ENCODE data around the gene HHATL.

- TF ChIP-seq, protein P1, sequence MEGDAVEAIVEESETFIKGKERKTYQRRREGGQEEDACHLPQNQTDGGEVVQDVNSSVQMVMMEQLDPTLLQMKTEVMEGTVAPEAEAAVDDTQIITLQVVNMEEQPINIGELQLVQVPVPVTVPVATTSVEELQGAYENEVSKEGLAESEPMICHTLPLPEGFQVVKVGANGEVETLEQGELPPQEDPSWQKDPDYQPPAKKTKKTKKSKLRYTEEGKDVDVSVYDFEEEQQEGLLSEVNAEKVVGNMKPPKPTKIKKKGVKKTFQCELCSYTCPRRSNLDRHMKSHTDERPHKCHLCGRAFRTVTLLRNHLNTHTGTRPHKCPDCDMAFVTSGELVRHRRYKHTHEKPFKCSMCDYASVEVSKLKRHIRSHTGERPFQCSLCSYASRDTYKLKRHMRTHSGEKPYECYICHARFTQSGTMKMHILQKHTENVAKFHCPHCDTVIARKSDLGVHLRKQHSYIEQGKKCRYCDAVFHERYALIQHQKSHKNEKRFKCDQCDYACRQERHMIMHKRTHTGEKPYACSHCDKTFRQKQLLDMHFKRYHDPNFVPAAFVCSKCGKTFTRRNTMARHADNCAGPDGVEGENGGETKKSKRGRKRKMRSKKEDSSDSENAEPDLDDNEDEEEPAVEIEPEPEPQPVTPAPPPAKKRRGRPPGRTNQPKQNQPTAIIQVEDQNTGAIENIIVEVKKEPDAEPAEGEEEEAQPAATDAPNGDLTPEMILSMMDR (conservative IDR thresholded peaks at IDR 0.05 in 1 of 2, IDR thresholded peaks at IDR 0.05 in 1 of 2; ENCODE audit: low read depth in 1 of 2, low read length in 2 of 2), result no peak
- no peak for TF ChIP-seq EZH2 (IDR thresholded peaks at IDR 0.05; ENCODE audit: low read length, missing control alignments)
These were observed 44.4 kb downstream of the HHATL start for GRCh38 chr3:42658091-42658770.

Measured in fibroblast of lung (primary cell).